Fibroblast of lung (primary cell): ENCODE measurements around the gene APOL4.
"Not testable (repeated sequence)": the region's sequence is repeated elsewhere in the genome, so short reads cannot be mapped to it uniquely, and the experiment has no call there.

Experiments used
- EZH2 ChIP-seq: IDR thresholded peaks from 2 replicates; pipeline ENCODE4 v1.5.1; 2012; ENCODE audit warnings: low read length, control low read depth, mild to moderate bottlenecking; ENCODE audit errors: missing control alignments
- TF ChIP-seq, protein P1 (sequence below), 2 donors: IDR thresholded peaks in 1 of 2; conservative IDR thresholded peaks in 1 of 2; 1 replicate in 1 of 2; 2 replicates in 1 of 2; pipeline ENCODE4 v1.5.1; 2011 to 2012; ENCODE audit warnings: low read length in 2 of 2, control low read depth in 1 of 2, inconsistent platforms in 1 of 2, low read depth in 1 of 2, mild to moderate bottlenecking in 1 of 2

DNA sequence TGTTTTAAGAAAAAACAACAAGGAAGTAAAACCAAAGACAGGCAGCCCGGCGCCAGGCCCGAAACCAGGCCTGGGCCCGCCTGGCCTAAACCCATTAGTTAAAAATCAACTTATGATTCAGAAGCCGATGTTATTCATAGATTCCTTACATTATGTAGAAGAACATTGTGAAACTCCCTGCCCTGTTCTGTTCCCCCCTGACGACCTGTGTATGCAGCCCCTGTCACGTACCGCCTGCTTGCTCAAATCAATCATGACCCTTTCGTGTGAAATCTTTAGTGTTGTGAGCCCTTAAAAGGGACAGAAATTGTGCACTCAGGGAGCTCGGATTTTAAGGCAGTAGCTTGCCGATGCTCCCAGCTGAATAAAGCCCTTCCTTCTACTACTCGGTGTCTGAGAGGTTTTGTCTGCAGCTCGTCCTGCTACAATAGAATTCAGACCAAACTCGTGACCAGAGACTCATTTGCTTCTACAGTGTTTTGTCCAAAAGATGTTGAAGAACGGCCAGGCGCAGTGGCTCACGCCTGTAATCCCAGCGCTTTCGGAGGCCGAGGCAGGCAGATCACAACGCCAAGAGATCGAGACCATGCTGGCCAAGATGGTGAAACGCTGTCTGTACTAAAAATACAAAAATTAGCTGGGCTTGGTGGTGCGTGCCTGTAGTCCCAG lies 48.8 kb upstream of the APOL4 start:
- TF ChIP-seq, protein P1, sequence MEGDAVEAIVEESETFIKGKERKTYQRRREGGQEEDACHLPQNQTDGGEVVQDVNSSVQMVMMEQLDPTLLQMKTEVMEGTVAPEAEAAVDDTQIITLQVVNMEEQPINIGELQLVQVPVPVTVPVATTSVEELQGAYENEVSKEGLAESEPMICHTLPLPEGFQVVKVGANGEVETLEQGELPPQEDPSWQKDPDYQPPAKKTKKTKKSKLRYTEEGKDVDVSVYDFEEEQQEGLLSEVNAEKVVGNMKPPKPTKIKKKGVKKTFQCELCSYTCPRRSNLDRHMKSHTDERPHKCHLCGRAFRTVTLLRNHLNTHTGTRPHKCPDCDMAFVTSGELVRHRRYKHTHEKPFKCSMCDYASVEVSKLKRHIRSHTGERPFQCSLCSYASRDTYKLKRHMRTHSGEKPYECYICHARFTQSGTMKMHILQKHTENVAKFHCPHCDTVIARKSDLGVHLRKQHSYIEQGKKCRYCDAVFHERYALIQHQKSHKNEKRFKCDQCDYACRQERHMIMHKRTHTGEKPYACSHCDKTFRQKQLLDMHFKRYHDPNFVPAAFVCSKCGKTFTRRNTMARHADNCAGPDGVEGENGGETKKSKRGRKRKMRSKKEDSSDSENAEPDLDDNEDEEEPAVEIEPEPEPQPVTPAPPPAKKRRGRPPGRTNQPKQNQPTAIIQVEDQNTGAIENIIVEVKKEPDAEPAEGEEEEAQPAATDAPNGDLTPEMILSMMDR (conservative IDR thresholded peaks at IDR 0.05 in 1 of 2, IDR thresholded peaks at IDR 0.05 in 1 of 2; ENCODE audit: low read depth in 1 of 2, low read length in 2 of 2) = not testable (repeated sequence)
- TF ChIP-seq EZH2 = not testable (repeated sequence)
